Measurements from ENCODE around the gene SOX1.

The SOX1 gene

DNA sequence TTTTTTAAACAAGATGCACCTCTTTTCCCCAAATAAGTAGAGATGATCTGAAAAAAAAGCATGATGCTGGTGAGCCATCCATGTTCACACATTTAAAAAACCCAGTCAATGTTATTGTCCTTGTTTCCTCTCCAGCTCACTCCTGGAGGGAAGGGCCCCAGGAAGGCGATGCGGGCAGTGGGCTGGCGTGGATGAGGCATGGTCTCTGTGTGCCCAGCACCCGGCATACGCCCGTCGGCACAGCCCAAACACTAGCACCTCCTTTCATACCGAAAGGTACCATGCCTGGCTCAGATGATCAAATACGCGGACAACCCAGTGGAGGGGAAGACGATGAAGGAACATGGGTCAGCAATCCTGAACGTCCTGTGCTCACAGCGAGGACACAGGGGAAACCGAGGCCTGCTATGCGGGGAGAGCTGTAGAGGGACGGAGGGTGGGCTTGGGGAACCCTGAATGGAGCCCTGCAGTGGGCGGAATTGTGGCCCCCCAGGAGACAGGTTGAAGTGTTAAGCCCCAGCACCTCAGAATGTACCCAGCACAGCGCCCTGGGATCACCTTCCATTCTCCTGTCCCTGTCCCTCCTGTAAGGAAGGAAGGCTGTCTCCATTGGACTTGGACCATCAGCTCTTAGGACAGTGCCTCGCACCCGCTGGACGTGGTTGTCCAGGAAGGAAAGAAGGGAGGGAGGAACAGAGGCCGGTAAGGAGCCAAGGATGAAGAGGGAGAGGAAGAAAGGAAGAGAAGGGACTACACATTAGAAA, 49.4 kb downstream of the SOX1 start:
- no peaks in the 10 kb centered on the region for H3K79me2 ChIP-seq (ENCODE audit: insufficient read depth, low read length)
- H3K4me1 ChIP-seq (ENCODE audit: insufficient read depth, low read length, severe bottlenecking), result no peaks in the 10 kb centered on the region
- TF ChIP-seq EZH2 (IDR thresholded peaks at IDR 0.05; ENCODE audit: borderline replicate concordance, low read length), result no peak
- TF ChIP-seq, protein P1, sequence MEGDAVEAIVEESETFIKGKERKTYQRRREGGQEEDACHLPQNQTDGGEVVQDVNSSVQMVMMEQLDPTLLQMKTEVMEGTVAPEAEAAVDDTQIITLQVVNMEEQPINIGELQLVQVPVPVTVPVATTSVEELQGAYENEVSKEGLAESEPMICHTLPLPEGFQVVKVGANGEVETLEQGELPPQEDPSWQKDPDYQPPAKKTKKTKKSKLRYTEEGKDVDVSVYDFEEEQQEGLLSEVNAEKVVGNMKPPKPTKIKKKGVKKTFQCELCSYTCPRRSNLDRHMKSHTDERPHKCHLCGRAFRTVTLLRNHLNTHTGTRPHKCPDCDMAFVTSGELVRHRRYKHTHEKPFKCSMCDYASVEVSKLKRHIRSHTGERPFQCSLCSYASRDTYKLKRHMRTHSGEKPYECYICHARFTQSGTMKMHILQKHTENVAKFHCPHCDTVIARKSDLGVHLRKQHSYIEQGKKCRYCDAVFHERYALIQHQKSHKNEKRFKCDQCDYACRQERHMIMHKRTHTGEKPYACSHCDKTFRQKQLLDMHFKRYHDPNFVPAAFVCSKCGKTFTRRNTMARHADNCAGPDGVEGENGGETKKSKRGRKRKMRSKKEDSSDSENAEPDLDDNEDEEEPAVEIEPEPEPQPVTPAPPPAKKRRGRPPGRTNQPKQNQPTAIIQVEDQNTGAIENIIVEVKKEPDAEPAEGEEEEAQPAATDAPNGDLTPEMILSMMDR (IDR thresholded peaks at IDR 0.05; ENCODE audit: low read length), result no peak
- no peak overlapping the region for H2AFZ ChIP-seq (ENCODE audit: low read length)
- H3K4me2 ChIP-seq (ENCODE audit: low read length), result no peak overlapping the region
- no peaks in the 10 kb centered on the region for H3K36me3 ChIP-seq (ENCODE audit: insufficient read depth, low read length)
- no peak overlapping the region for H3K9ac ChIP-seq (ENCODE audit: low read length)
- no peak overlapping the region for H3K27ac ChIP-seq (ENCODE audit: low read depth, low read length, poor library complexity, severe bottlenecking)
- no peaks in the 10 kb centered on the region for H3F3A ChIP-seq (ENCODE audit: insufficient read depth, low read length)
- no peaks in the 10 kb centered on the region for H3K9me2 ChIP-seq (ENCODE audit: low read depth, low read length)
- no peaks in the 10 kb centered on the region for H3K9me3 ChIP-seq (ENCODE audit: low read length)
- no peaks in the 10 kb centered on the region for H4K20me1 ChIP-seq (ENCODE audit: insufficient read depth, low read length)
- no peak overlapping the region for H3K4me3 ChIP-seq (ENCODE audit: low read depth, low read length, poor library complexity, severe bottlenecking)
- H3K27me3 ChIP-seq (ENCODE audit: insufficient read depth, low read length), result peaks cover 4% of the 10 kb centered on the region; the same call in 1 of the 2 replicates

DNA sequence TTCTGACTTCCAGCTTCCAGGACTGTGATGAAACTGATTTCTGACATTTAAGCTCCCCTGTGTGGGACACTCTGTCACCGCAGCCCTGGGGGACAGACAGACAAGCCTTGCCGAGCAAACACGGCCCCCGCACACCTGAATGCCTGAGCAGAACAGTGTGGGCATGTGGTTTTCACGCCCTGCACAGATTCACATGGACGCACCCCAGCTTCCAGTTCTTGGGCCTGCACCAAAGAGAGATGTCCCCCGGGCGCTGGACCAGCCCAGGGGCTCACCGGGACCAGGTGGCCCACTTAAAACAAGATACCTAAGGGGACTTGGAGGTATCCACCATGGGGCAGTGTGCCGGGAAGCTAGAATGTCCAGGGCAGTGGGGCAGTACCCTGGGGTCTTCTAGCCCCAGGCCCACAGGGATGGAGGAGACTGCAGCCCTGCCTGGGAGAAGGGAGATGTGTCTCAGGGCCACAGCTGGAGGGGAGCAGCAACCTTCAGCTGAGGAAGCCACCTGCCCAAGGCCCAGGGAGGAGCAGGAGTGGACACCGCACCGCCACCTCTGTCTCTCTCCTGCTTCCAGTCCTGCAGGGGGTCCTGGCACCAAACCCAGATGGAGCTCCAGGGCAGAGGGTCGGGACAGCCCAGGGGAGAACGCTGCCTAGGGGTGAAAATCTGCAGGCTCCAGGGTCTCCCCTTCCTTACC, 50.5 kb downstream of the SOX1 start:
- Histone ChIP-seq H3K4me3 (ENCODE audit: low read depth, low read length, poor library complexity, severe bottlenecking) (no peak overlapping the region), H3K27ac (ENCODE audit: low read depth, low read length, poor library complexity, severe bottlenecking) (no peak overlapping the region), H3K79me2 (ENCODE audit: insufficient read depth, low read length) (no peaks in the 10 kb centered on the region), H3K4me1 (ENCODE audit: insufficient read depth, low read length, severe bottlenecking) (no peaks in the 10 kb centered on the region), H3K9me2 (ENCODE audit: low read depth, low read length) (no peaks in the 10 kb centered on the region), H3F3A (ENCODE audit: insufficient read depth, low read length) (no peaks in the 10 kb centered on the region), H2AFZ (ENCODE audit: low read length) (no peak overlapping the region), H3K9me3 (ENCODE audit: low read length) (no peaks in the 10 kb centered on the region), H3K4me2 (ENCODE audit: low read length) (no peak overlapping the region), H3K9ac (ENCODE audit: low read length) (no peak overlapping the region), H4K20me1 (ENCODE audit: insufficient read depth, low read length) (no peaks in the 10 kb centered on the region), H3K27me3 (ENCODE audit: insufficient read depth, low read length) (peaks cover 4% of the 10 kb centered on the region; the same call in 1 of the 2 replicates), H3K36me3 (ENCODE audit: insufficient read depth, low read length) (no peaks in the 10 kb centered on the region)
- TF ChIP-seq, protein P1 (IDR thresholded peaks at IDR 0.05; ENCODE audit: low read length), result no peak
- no peak for TF ChIP-seq EZH2 (IDR thresholded peaks at IDR 0.05; ENCODE audit: borderline replicate concordance, low read length)

DNA sequence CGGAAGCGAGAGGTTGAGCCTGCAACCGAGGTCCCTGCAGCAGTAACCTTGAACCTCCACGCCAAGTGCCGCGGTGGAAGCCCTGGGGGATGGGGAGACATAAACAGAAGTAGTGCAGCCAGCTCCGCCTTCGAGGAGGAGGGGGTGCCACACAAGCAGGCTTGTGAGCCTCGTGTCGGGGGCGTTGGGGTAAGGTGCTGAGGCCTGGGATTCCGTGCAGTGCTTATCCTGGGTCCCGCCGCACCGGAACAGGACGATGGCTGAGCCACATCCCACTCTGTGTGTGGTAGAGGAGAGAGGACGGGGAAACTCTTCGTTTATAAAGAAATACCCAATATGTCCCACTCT, 51.0 kb downstream of the SOX1 start:
- Histone ChIP-seq H3K9ac (ENCODE audit: low read length) (no peak overlapping the region), H4K20me1 (ENCODE audit: insufficient read depth, low read length) (no peaks in the 10 kb centered on the region), H3F3A (ENCODE audit: insufficient read depth, low read length) (no peaks in the 10 kb centered on the region), H3K4me2 (ENCODE audit: low read length) (no peak overlapping the region), H3K9me3 (ENCODE audit: low read length) (no peaks in the 10 kb centered on the region), H3K4me1 (ENCODE audit: insufficient read depth, low read length, severe bottlenecking) (no peaks in the 10 kb centered on the region), H3K27me3 (ENCODE audit: insufficient read depth, low read length) (peaks cover 4% of the 10 kb centered on the region; the same call in 1 of the 2 replicates), H2AFZ (ENCODE audit: low read length) (no peak overlapping the region), H3K4me3 (ENCODE audit: low read depth, low read length, poor library complexity, severe bottlenecking) (no peak overlapping the region), H3K36me3 (ENCODE audit: insufficient read depth, low read length) (no peaks in the 10 kb centered on the region), H3K27ac (ENCODE audit: low read depth, low read length, poor library complexity, severe bottlenecking) (no peak overlapping the region), H3K79me2 (ENCODE audit: insufficient read depth, low read length) (no peaks in the 10 kb centered on the region), H3K9me2 (ENCODE audit: low read depth, low read length) (no peaks in the 10 kb centered on the region)
- TF ChIP-seq, protein P1 (IDR thresholded peaks at IDR 0.05; ENCODE audit: low read length), result no peak
- TF ChIP-seq EZH2 (IDR thresholded peaks at IDR 0.05; ENCODE audit: borderline replicate concordance, low read length), result no peak
